Panc1 (cell line): ENCODE measurements around the gene REX1BD. TPM values are rescaled to one million over a fixed set of nuclear protein-coding genes. Genes with fewer than 3 reads are reported as not detected.

Experiments used
- ATAC-seq: fragments of 200-7000 bp; cut with Tn5 transposase; 2 replicates; pipeline ENCODE4 v1.9.1; 2020; ENCODE audit warnings: mild to moderate bottlenecking, moderate library complexity
- BruUV-seq: library from RNA; stranded (reverse); fragments of 400-500 nt; replicated peaks from 2 replicates; lab custom pipeline; 2021; lab: Mats Ljungman, UMichigan
- CTCF ChIA-PET: fragments of 300-600 bp; sonication (Branson Sonifier 250); formaldehyde crosslinking; loops from one replicate; lab custom pipeline; 2022; ENCODE audit warnings: antibody characterized with exemption; lab: Charles Lee
- POLR2A ChIA-PET: fragments of 300-600 bp; sonication (Branson Sonifier 250); formaldehyde crosslinking; loops from one replicate; lab custom pipeline; 2022; ENCODE audit warnings: antibody characterized with exemption; lab: Charles Lee
- DNase-seq: peaks from one replicate; pipeline ENCODE4 v3.0.0-alpha.2; 2010; ENCODE audit warnings: low read depth, low spot score
- H3K27ac ChIP-seq: 2 replicates; pipeline ENCODE4 v1.5.1; 2011; ENCODE audit warnings: mild to moderate bottlenecking, low read length, inconsistent platforms
- H3K27me3 ChIP-seq: fragments of 200-500 bp; sonication (Bioruptor generic); 2 replicates; pipeline ENCODE4 v1.6.0; 2014; ENCODE audit warnings: low read length, inconsistent platforms; ENCODE audit not compliant: control insufficient read depth, insufficient read depth
- H3K36me3 ChIP-seq: fragments of 200-500 bp; sonication (Bioruptor generic); 2 replicates; pipeline ENCODE4 v1.5.1; 2014; ENCODE audit warnings: inconsistent platforms, mild to moderate bottlenecking, low read length, moderate library complexity; ENCODE audit not compliant: control insufficient read depth, insufficient read depth
- H3K4me1 ChIP-seq: 2 replicates; pipeline ENCODE4 v1.5.1; 2011; ENCODE audit warnings: inconsistent platforms, mild to moderate bottlenecking, low read length, moderate library complexity; ENCODE audit not compliant: control insufficient read depth, insufficient read depth
- H3K4me3 ChIP-seq, 2 experiments: 2 replicates each; pipeline ENCODE4 v1.5.1; 2011 to 2012; ENCODE audit warnings: low read depth in 2 of 2, low read length in 2 of 2, mild to moderate bottlenecking in 2 of 2, inconsistent platforms in 1 of 2, moderate library complexity in 1 of 2
- H3K9me3 ChIP-seq: fragments of 200-500 bp; sonication (Bioruptor generic); 2 replicates; pipeline ENCODE4 v1.5.1; 2014; ENCODE audit warnings: low read depth, mild to moderate bottlenecking, inconsistent platforms, low read length, moderate library complexity; ENCODE audit not compliant: control insufficient read depth, insufficient read depth
- CTCF ChIP-seq: fragments of 450-650 bp; IDR thresholded peaks from 2 replicates; pipeline ENCODE4 v1.5.1; 2017; ENCODE audit warnings: mild to moderate bottlenecking
- POLR2AphosphoS5 ChIP-seq: IDR thresholded peaks from 2 replicates; pipeline ENCODE4 v1.6.1; 2012; ENCODE audit warnings: mild to moderate bottlenecking, low read depth, low read length, moderate library complexity
- REST ChIP-seq, 2 experiments: IDR thresholded peaks; 2 replicates each; pipeline ENCODE4 v1.6.1; 2011 to 2012; ENCODE audit warnings: low read depth in 2 of 2, control low read depth in 1 of 2, low read length in 1 of 2, mild to moderate bottlenecking in 1 of 2, moderate library complexity in 1 of 2; ENCODE audit not compliant: insufficient read depth in 1 of 2
- SIN3A ChIP-seq: IDR thresholded peaks from 2 replicates; pipeline ENCODE4 v1.6.1; 2012; ENCODE audit warnings: low read depth, mild to moderate bottlenecking, low read length, moderate library complexity, borderline replicate concordance; ENCODE audit not compliant: insufficient read depth
- TCF7L2 ChIP-seq: IDR thresholded peaks from 2 replicates; pipeline ENCODE4 v1.6.1; 2011; ENCODE audit warnings: mild to moderate bottlenecking, low read depth, low read length, inconsistent platforms
- in situ Hi-C: cut with HindIII; loops from 2 replicates; pipeline ENCODE4 v1.10.0; 2016; ENCODE audit warnings: low sequenced_read_pairs, low pct_unique_long_range_greater_than_20kb
- intact Hi-C: fragments of 100-400 bp; cut with micrococcal nuclease; formaldehyde crosslinking; loops from one replicate; pipeline ENCODE4 v1.10.0; 2022; ENCODE audit not compliant: unreplicated experiment
- total RNA-seq: library from RNA; stranded (reverse); gene quantifications from one replicate; pipeline ENCODE4 v1.2.1, GENCODE V29; 2021; ENCODE audit not compliant: unreplicated experiment

The REX1BD gene
- total RNA-seq, 1 experiment from 2014 or later: 32.0 TPM

- POLR2A ChIA-PET: no interaction called here
- no peaks in the 10 kb centered on the region for H3K9me3 ChIP-seq
- H3K27ac ChIP-seq: no peak overlapping the region
- CTCF ChIA-PET: interaction anchor here (0.6 kb wide), 1 partner anchor 19 kb away, joined by 6 read pairs; no protein-coding TSS in a partner anchor
- no peaks in the 10 kb centered on the region for H3K4me1 ChIP-seq
- TF ChIP-seq POLR2AphosphoS5 (no peak), CTCF (no peak), SIN3A (no peak), REST (IDR thresholded peaks at IDR 0.05; ENCODE audit: insufficient read depth in 1 of 2, low read depth in 2 of 2, low read length in 1 of 2) (no peak), TCF7L2 (no peak)
- H3K27me3 ChIP-seq: no peaks in the 10 kb centered on the region
- no peak for ATAC-seq
- in situ Hi-C loops (no loop called here), intact Hi-C loops (no loop called here)
- H3K36me3 ChIP-seq: no peaks in the 10 kb centered on the region
- no peak overlapping the region for H3K4me3 ChIP-seq
- DNase-seq: no peak
- no TSS peak for BruUV-seq
These were observed 40.8 kb downstream of the REX1BD start for GRCh38 chr19:18629166-18630088.

DNA sequence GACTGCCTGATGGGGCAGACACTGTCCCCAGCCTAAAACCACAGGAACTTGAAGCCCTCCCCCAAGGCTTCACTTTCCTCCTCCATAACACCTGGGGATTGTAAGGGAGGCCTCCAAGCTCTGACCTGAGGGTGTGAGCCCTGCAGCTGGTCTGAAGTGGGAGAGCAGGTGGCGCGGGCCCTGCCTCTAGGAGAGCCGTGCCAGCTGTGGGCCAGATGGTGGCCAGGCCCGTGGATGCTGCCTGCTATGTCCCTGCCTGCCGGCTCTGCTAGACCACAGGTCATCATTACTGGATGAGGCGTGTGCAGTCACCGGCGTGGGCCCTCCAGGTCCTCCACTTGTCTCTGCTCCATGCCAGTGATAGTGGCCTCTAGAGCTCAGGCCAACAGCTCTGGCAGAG is 44.7 kb downstream of the REX1BD start:
- no peaks in the 10 kb centered on the region for H3K9me3 ChIP-seq
- no peak overlapping the region for H3K4me3 ChIP-seq
- TF ChIP-seq CTCF (no peak), SIN3A (no peak), POLR2AphosphoS5 (no peak), TCF7L2 (no peak), REST (IDR thresholded peaks at IDR 0.05; ENCODE audit: insufficient read depth in 1 of 2, low read depth in 2 of 2, low read length in 1 of 2) (no peak)
- H3K27me3 ChIP-seq: no peaks in the 10 kb centered on the region
- ChIA-PET CTCF (no interaction called here), POLR2A (no interaction called here)
- ATAC-seq (no peak), DNase-seq (no peak)
- intact Hi-C loops (no loop called here), in situ Hi-C loops (no loop called here)
- H3K4me1 ChIP-seq: no peaks in the 10 kb centered on the region
- H3K36me3 ChIP-seq: no peaks in the 10 kb centered on the region
- H3K27ac ChIP-seq: no peak overlapping the region
- BruUV-seq: no TSS peak
